Naive thymus-derived CD4-positive, alpha-beta T cell (primary cell): ENCODE measurements around the gene ZNF408. TPM values are rescaled to one million over a fixed set of nuclear protein-coding genes. Genes with fewer than 3 reads are reported as not detected.
A peak's percentile ranks its signal among the peaks of the same experiment; 100 is the strongest.

ENCODE experiments used
- ATAC-seq: fragments of 150-1000 bp; cut with Tn5 transposase; 2 replicates; pipeline ENCODE4 v1.10.0; 2021; ENCODE audit warnings: mild to moderate bottlenecking, moderate library complexity
- CTCF ChIA-PET: fragments of 350-600 bp; sonication (Branson Sonifier 250); formaldehyde crosslinking; loops from one replicate; lab custom pipeline; 2021; ENCODE audit warnings: antibody characterized with exemption; lab: Charles Lee
- POLR2A ChIA-PET: fragments of 350-600 bp; sonication (Branson Sonifier 250); formaldehyde crosslinking; loops from one replicate; lab custom pipeline; 2021; ENCODE audit warnings: antibody characterized with exemption, inconsistent platforms; lab: Charles Lee
- DNase-seq, 9 donors: peaks; one replicate each; pipeline versions ENCODE4 v3.0.0 to v3.0.0-alpha.2; 2020 to 2022; ENCODE audit warnings: mixed read lengths in 1 of 9
- H3K27ac ChIP-seq: one replicate; pipeline ENCODE4 v1.7.0; 2013; ENCODE audit warnings: mild to moderate bottlenecking, low read depth, low read length, moderate library complexity
- H3K27me3 ChIP-seq, 2 donors: one replicate each; pipeline ENCODE4 v1.7.0; 2013; ENCODE audit warnings: low read length in 2 of 2, mild to moderate bottlenecking in 2 of 2, moderate library complexity in 2 of 2; ENCODE audit not compliant: control insufficient read depth in 2 of 2, insufficient read depth in 2 of 2
- H3K36me3 ChIP-seq, 3 experiments: 1 replicate in 2 of 3; 2 replicates in 1 of 3; pipeline ENCODE4 v1.7.0; 2013; ENCODE audit warnings: low read length in 3 of 3, mild to moderate bottlenecking in 3 of 3, moderate library complexity in 1 of 3; ENCODE audit not compliant: insufficient read depth in 3 of 3, control insufficient read depth in 2 of 3
- H3K4me1 ChIP-seq, 2 donors: one replicate each; pipeline ENCODE4 v1.7.0; 2013; ENCODE audit warnings: low read length in 2 of 2, mild to moderate bottlenecking in 2 of 2, moderate library complexity in 1 of 2; ENCODE audit not compliant: control insufficient read depth in 2 of 2, insufficient read depth in 2 of 2
- H3K4me3 ChIP-seq: 2 replicates; pipeline ENCODE4 v1.7.0; 2013; ENCODE audit warnings: mild to moderate bottlenecking, low read length
- H3K9me3 ChIP-seq, 3 experiments: 1 replicate in 2 of 3; 2 replicates in 1 of 3; pipeline ENCODE4 v1.7.0; 2013; ENCODE audit warnings: low read length in 3 of 3; ENCODE audit not compliant: control insufficient read depth in 2 of 3
- H3K27ac Mint-ChIP-seq, 9 donors: one replicate each; pipeline ENCODE4 v1.8.0; 2020 to 2022; ENCODE audit warnings: mixed read lengths in 9 of 9, mild to moderate bottlenecking in 8 of 9, moderate library complexity in 5 of 9, inconsistent platforms in 2 of 9
- H3K27me3 Mint-ChIP-seq, 5 donors: one replicate each; pipeline ENCODE4 v1.8.0; 2021 to 2022; ENCODE audit warnings: mixed read lengths in 5 of 5, mild to moderate bottlenecking in 1 of 5
- H3K36me3 Mint-ChIP-seq, 5 donors: one replicate each; pipeline ENCODE4 v1.8.0; 2020 to 2022; ENCODE audit warnings: mixed read lengths in 5 of 5, mild to moderate bottlenecking in 3 of 5, inconsistent platforms in 1 of 5
- H3K4me1 Mint-ChIP-seq, 7 donors: one replicate each; pipeline ENCODE4 v1.8.0; 2020 to 2022; ENCODE audit warnings: mixed read lengths in 7 of 7, mild to moderate bottlenecking in 3 of 7, inconsistent platforms in 1 of 7
- H3K4me3 Mint-ChIP-seq, 10 donors: one replicate each; pipeline ENCODE4 v1.8.0; 2020 to 2022; ENCODE audit warnings: mild to moderate bottlenecking in 10 of 10, mixed read lengths in 10 of 10, moderate library complexity in 6 of 10, inconsistent platforms in 2 of 10
- H3K9me3 Mint-ChIP-seq, 11 donors: one replicate each; pipeline ENCODE4 v1.8.0; 2020 to 2022; ENCODE audit warnings: mixed read lengths in 11 of 11, mild to moderate bottlenecking in 4 of 11, inconsistent platforms in 1 of 11, moderate library complexity in 1 of 11
- intact Hi-C, 2 donors: fragments of 100-400 bp; cut with micrococcal nuclease; formaldehyde crosslinking; loops; one replicate each; pipeline ENCODE4 v1.15.1; 2023
- polyA plus RNA-seq, 2 donors: library from polyadenylated mRNA; unstranded; fragments of 300-500 nt; fragmentation: Illumina TruSeq; gene quantifications; one replicate each; pipeline ENCODE4 v1.2.3, GENCODE V29; 2021
- total RNA-seq, 6 experiments: library from RNA in 5 of 6; stranded (reverse) in 5 of 6; gene quantifications; 1 replicate in 5 of 6; 2 replicates in 1 of 6; pipeline ENCODE4 v1.2.3 and lab custom pipeline; 2021 to 2026

ZNF408 gene
- total and polyA plus RNA-seq, 7 experiments from 2014 or later: 7.0 to 20.0 (median 14.1) TPM

DNA sequence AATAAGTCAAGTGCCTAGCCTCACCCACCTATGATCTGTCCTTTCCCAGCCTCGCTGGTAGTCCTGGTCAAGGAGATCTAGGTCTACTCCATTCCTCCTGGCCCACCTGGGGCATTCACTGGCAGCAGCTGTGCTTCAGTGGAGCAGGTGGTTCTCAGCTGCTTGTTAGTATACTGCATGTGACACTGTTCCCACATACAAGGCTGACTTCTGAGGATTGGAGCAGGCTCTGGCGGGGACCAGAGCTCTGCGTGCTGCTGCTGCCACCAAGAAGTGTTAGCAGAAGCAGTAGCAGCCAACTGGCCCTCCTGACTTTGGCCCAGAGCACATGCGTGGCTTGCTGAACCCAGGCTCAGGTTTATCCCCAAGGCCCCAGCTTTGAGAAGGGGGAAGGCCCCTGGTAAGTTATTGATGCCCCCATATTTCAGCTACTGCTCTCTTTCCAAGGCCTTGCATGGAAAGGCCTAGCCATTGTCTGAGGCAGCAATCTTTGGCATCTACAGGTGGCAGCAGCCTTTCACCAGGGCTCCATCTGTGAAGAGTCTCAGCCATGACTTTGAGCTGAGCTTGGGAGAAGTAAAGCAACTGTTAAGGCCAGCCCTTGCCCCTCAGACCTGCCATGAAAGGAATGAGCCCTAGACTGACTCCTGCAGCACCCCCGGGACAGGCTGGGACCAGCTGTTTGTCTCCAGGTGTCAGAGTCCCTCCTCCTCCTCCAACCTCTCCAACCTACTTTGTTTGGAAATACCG lies 26.9 kb upstream of the ZNF408 start:
- Mint-ChIP-seq H3K27me3 (no peaks in the 10 kb centered on the region), H3K4me1 (peaks cover 56 to 91% (median 80%) of the 10 kb centered on the region in 7 donors), H3K36me3 (peaks cover 11 to 39% (median 32%) of the 10 kb centered on the region in 5 donors), H3K9me3 (no peaks in the 10 kb centered on the region), H3K27ac (peak overlapping the region; percentile 86 to 96 (median 92)), H3K4me3 (peak overlapping the region in 7 of 10 donors; percentile 10 to 80 (median 67))
- no peak for ATAC-seq
- Histone ChIP-seq H3K4me3 (no peak overlapping the region), H3K36me3 (peaks cover 8 to 36% (median 14%) of the 10 kb centered on the region in 3 experiments), H3K4me1 (peaks cover 57 to 82% of the 10 kb centered on the region in 2 donors), H3K27me3 (no peaks in the 10 kb centered on the region), H3K9me3 (no peaks in the 10 kb centered on the region), H3K27ac (peak overlapping the region; percentile 63)
- ChIA-PET CTCF (interaction anchor here (0.6 to 2.6 kb wide), 4 partner anchors 11 to 61 kb away, joined by 3 to 10 read pairs (median 4); partner anchors contain the start of genes ARHGAP1 and ZNF408), POLR2A (interaction anchor here (1.1 to 10.8 kb wide), 3 partner anchors 9 to 24 kb away, joined by 6 to 135 read pairs (median 8); partner anchors contain the start of genes ARHGAP1 and ZNF408)
- intact Hi-C loops: loop anchor here (5.0 to 10.0 kb wide), 2 partner anchors 78 to 289 kb away; partner anchors contain the start of gene MDK (in 1 of the 2)
- DNase-seq: no peak

DNA sequence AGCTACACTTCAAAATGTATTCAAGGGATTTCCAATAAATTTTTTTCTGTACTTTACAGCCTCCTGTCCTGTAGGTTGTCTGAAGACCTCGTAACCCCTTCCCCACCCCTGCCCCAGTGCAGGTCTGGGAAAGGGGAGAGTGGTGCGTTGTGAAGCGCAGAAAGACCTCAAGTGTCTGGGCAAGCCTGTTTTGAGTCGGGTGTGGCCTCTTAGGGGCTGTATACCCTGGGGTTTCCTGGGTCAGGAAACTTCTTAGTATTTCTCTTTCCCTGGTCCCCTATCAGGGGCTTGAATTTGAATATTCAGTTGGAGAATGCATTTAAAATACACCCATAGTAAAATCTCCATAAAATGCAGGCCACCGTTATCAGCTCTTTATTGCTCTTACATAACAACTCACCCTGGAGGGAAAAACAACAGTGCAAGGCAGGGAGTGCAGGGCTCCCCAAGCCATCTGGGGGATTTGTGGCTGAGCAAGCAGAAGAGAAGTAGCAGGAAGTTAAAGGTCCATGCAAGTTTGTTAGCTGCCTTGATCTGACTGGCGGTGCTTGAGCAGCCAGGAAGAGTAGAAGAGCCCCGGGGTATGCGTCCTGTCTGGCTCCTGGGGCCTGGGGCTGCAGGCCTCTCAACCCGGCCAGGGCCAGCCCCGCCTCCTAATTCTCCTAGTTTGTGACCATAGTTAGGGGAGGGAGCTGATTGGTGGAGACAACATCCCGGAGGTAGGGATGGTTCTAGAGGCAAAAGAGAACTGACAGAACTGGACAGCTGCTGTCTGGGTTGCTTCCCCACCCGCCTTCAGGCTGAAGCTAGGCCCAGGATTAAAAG lies 26.2 kb upstream of the ZNF408 start:
- ATAC-seq: no peak

DNA sequence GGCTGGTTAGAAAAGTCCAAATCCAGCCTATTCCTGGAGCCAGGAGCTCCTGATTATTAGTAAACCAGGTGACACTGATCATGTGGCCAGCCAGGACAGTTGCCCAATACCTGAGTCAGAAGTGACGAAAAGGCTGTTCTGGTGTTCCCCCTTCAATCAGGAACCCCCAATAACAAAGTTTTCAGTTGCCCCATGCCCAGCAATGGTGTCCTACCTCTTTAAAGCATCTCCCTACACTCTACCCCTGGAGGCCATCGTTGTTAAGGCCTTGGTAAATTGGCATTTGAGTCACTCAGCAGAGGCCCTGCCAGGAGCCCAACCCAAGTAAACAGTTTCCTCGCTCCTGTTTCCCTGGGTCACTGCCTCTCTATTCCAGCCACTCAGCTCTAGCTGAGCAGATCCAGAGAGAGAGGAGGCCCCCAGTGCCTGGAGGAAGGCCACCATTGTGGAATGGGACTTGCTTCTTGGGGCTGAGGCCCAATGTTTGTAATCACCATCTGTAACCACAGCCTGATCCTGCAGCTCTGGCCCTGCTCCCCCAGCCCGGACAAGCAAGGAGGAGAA lies 25.5 kb upstream of the ZNF408 start:
- ATAC-seq: no peak
- no peak for DNase-seq
- Histone ChIP-seq H3K9me3 (no peaks in the 10 kb centered on the region), H3K4me3 (no peak overlapping the region), H3K27ac (peak overlapping the region; percentile 63), H3K27me3 (no peaks in the 10 kb centered on the region), H3K36me3 (peaks cover 0 to 39% (median 10%) of the 10 kb centered on the region in 3 experiments), H3K4me1 (peaks cover 49 to 69% of the 10 kb centered on the region in 2 donors)
- no peaks in the 10 kb centered on the region for H3K9me3 Mint-ChIP-seq
- intact Hi-C loops: loop anchor here (1.0 to 10.0 kb wide), 2 partner anchors 25 to 291 kb away; partner anchors contain the start of genes ARHGAP1 (in 1 of the 2) and MDK (in 1 of the 2)
- CTCF ChIA-PET: interaction anchor here (1.0 to 2.6 kb wide), 2 partner anchors 12 to 25 kb away, joined by 3 to 10 read pairs; partner anchors contain the start of genes ARHGAP1 and ZNF408
- H3K27me3 Mint-ChIP-seq: no peaks in the 10 kb centered on the region
- H3K36me3 Mint-ChIP-seq: peaks cover 9 to 36% (median 25%) of the 10 kb centered on the region in 5 donors
- peak overlapping the region; percentile 85 to 96 (median 91) for H3K27ac Mint-ChIP-seq
- POLR2A ChIA-PET: interaction anchor here (0.5 to 10.8 kb wide), 6 partner anchors 8 to 448 kb away, joined by 3 to 135 read pairs (median 4); partner anchors contain the start of genes AMBRA1, ARHGAP1 and ZNF408
- peak overlapping the region in 7 of 10 donors; percentile 18 to 74 (median 67) for H3K4me3 Mint-ChIP-seq
- peaks cover 45 to 77% (median 70%) of the 10 kb centered on the region in 7 donors for H3K4me1 Mint-ChIP-seq

More for the DNA sequence above, 26.2 kb upstream of the ZNF408 start:
- Histone ChIP-seq H3K9me3 (no peaks in the 10 kb centered on the region), H3K4me1 (peaks cover 55 to 76% of the 10 kb centered on the region in 2 donors), H3K4me3 (no peak overlapping the region), H3K27ac (peak overlapping the region; percentile 63), H3K27me3 (no peaks in the 10 kb centered on the region), H3K36me3 (peaks cover 2 to 36% (median 13%) of the 10 kb centered on the region in 3 experiments)
- peaks cover 10 to 39% (median 28%) of the 10 kb centered on the region in 5 donors for H3K36me3 Mint-ChIP-seq
- ChIA-PET POLR2A (interaction anchor here (0.5 to 10.8 kb wide), 7 partner anchors 9 to 447 kb away, joined by 3 to 135 read pairs (median 5); partner anchors contain the start of genes AMBRA1, ARHGAP1 and ZNF408), CTCF (interaction anchor here (0.7 to 2.6 kb wide), 3 partner anchors 11 to 62 kb away, joined by 3 to 10 read pairs (median 4); partner anchors contain the start of genes ARHGAP1 and ZNF408)
- intact Hi-C loops: loop anchor here (1.0 to 10.0 kb wide), 3 partner anchors 26 to 290 kb away; partner anchors contain the start of genes ARHGAP1 (in 1 of the 2) and MDK (in 1 of the 2)
- peak overlapping the region; percentile 40 to 82 (median 70) for H3K4me3 Mint-ChIP-seq
- peaks cover 49 to 83% (median 75%) of the 10 kb centered on the region in 7 donors for H3K4me1 Mint-ChIP-seq
- peak in 7 of 9 donors; percentile 27 to 50 (median 40) for DNase-seq
- peak overlapping the region; percentile 85 to 96 (median 91) for H3K27ac Mint-ChIP-seq
- H3K27me3 Mint-ChIP-seq: no peaks in the 10 kb centered on the region
- H3K9me3 Mint-ChIP-seq: no peaks in the 10 kb centered on the region

DNA sequence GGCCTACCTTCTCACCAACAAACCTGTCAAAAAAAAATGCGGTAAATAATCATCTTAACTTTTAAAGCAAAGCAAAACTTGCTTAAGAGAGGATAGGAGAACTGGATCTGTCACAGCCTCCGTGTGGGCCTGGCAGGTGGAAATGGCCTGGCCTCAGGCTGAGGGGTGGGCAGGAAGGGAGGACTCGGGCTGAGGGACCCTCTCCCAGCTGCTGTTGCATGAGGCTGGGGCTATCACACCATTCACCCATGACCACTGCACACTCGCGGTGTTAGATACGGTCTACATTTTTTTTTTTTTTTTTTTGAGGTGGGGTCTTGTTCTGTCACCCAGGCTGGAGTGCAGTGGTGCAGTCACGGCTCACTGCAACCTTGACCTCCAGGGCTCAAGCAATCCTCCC lies 24.9 kb upstream of the ZNF408 start:
- DNase-seq (no peak), ATAC-seq (no peak)
- Mint-ChIP-seq H3K9me3 (no peaks in the 10 kb centered on the region), H3K27ac (peak overlapping the region in 8 of 9 donors; percentile 12 to 96 (median 89)), H3K36me3 (peaks cover 7 to 40% (median 25%) of the 10 kb centered on the region in 5 donors), H3K27me3 (no peaks in the 10 kb centered on the region), H3K4me3 (peak overlapping the region in 3 of 10 donors; percentile 19 to 69 (median 51)), H3K4me1 (peaks cover 44 to 72% (median 65%) of the 10 kb centered on the region in 7 donors)
- peak overlapping the region; percentile 63 for H3K27ac ChIP-seq
- POLR2A ChIA-PET: interaction anchor here (0.6 to 10.8 kb wide), 2 partner anchors 22 to 1998 kb away, joined by 3 to 135 read pairs; partner anchors contain the start of genes ARHGAP1 and ZNF408
- H3K27me3 ChIP-seq: no peaks in the 10 kb centered on the region
- intact Hi-C loops: loop anchor here (1.0 to 10.0 kb wide), 2 partner anchors 24 to 291 kb away; partner anchors contain the start of genes ARHGAP1 (in 1 of the 2) and MDK (in 1 of the 2)
- no peaks in the 10 kb centered on the region for H3K9me3 ChIP-seq
- peaks cover 44 to 64% of the 10 kb centered on the region in 2 donors for H3K4me1 ChIP-seq
- CTCF ChIA-PET: no interaction called here
- H3K36me3 ChIP-seq: peaks cover 0 to 45% (median 10%) of the 10 kb centered on the region in 3 experiments
- no peak overlapping the region for H3K4me3 ChIP-seq

DNA sequence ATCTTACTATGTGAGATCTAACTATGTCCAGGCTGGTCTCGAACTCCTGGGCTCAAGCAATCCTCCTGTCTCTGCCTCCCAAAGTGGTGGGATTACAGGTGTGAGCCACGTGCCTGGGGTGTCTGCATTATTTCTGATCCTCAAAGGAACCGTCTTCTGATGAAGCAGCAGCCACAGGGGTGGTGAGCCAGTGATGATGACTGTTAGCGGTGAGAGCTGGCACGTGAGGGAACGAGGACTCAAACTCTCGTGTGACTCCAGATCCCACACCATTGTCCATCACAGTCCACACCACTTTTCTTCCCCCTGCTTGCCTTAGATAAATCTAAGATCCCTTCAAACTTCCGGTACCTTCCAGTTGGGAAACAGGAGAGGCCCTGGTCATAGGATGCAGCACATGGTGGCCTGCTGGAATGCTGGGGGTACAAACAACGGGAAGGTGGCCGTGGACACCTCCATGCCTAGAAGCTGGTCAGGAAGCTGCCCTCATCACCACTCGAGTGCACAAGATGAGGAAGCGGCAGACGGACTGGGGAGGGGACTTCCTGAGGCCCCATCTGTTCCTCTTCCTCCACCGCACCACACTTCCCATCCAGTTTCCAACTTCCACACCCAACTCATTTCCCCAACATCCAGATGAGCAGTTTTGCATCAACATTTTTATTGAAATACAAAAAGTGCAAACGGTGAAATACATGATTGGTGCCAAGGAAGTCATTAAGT lies 24.2 kb upstream of the ZNF408 start:
- peaks cover 0 to 52% (median 13%) of the 10 kb centered on the region in 3 experiments for H3K36me3 ChIP-seq
- Mint-ChIP-seq H3K27ac (peak overlapping the region; percentile 9 to 95 (median 72)), H3K27me3 (no peaks in the 10 kb centered on the region), H3K36me3 (peaks cover 5 to 40% (median 22%) of the 10 kb centered on the region in 5 donors), H3K9me3 (no peaks in the 10 kb centered on the region), H3K4me3 (peak overlapping the region in 8 of 10 donors; percentile 7 to 51 (median 38)), H3K4me1 (peaks cover 38 to 66% (median 60%) of the 10 kb centered on the region in 7 donors)
- intact Hi-C loops: loop anchor here in 1 of 2 donors (10.0 kb wide), 1 partner anchor 292 kb away; the partner anchor contains the start of gene MDK
- peak; percentile 72 for ATAC-seq
- CTCF ChIA-PET: no interaction called here
- H3K4me1 ChIP-seq: peaks cover 39 to 58% of the 10 kb centered on the region in 2 donors
- no peak overlapping the region for H3K27ac ChIP-seq
- H3K9me3 ChIP-seq: no peaks in the 10 kb centered on the region
- H3K27me3 ChIP-seq: no peaks in the 10 kb centered on the region
- no peak for DNase-seq
- H3K4me3 ChIP-seq: no peak overlapping the region
- POLR2A ChIA-PET: interaction anchor here (0.6 to 10.8 kb wide), 2 partner anchors 21 to 1998 kb away, joined by 3 to 135 read pairs; partner anchors contain the start of genes ARHGAP1 and ZNF408
